ENCODE measurements around the gene PLEK2. TPM values are rescaled to one million over a fixed set of nuclear protein-coding genes. Genes with fewer than 3 reads are reported as not detected.

Gene PLEK2
- total RNA-seq, 1 donor from 2014 or later, result not detected

DNA sequence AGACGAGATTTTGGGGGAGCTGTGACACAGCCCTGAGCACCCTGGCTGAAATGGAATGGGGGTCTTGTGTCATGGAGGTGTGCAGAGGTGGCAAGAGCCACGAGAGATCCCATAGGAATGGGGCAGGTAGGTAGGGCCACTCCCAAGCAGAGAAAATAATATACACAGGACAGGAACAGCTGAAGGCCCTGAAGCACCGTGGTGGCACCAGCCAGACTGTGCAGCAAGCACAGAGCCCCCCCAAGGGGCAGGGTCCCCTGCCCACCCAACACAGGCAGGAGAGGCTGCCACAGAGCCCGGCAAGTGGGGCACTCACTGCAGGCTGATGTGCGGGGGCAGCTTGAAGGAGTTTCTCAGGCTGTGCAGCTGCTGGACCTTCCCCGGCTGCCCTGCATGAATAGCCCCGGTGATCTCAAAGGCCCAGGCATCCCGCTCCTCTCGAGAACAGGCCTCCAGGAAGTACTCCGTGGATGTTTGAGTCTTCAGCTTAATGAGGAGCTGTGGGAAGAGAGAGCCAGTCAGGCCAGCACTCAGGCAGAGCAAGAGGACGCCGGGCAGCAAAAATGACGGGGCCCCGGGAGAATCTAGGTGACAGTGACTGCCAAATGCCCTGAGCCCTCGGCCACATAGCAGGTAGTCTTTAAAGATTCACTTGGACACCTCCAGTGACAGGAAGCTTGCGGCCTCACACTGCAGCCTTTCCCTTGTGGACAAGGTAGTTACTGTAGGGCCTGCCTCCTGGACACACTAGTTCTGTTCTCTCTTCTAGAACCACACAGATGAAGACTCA, 16.7 kb downstream of the PLEK2 start:
- no peaks in the 10 kb centered on the region for H4K20me1 ChIP-seq (ENCODE audit: low read depth)
- no peak overlapping the region for H3K9ac ChIP-seq
- H3K4me3 Mint-ChIP-seq, result no peak overlapping the region
- H3K4me3 ChIP-seq, result no peak overlapping the region
- H2AFZ ChIP-seq (replicated peaks), result peak overlapping the region; percentile 50
- H3K9me3 Mint-ChIP-seq, result no peaks in the 10 kb centered on the region
- no peaks in the 10 kb centered on the region for H3K36me3 ChIP-seq
- no peak overlapping the region for H3K27ac ChIP-seq
- H3K4me1 ChIP-seq, result no peaks in the 10 kb centered on the region
- H3K27ac Mint-ChIP-seq, result peak overlapping the region; percentile 10
- H3K4me2 ChIP-seq, result no peak overlapping the region
- H3K4me1 Mint-ChIP-seq, result peaks cover 9% of the 10 kb centered on the region
- no peaks in the 10 kb centered on the region for H3F3A ChIP-seq (ENCODE audit: low read depth)
- TF ChIP-seq EZH2phosphoT487 (IDR thresholded peaks at IDR 0.05) (no peak), EZH2 (IDR thresholded peaks at IDR 0.05) (no peak)
- peaks cover 14% of the 10 kb centered on the region for H3K27me3 Mint-ChIP-seq (ENCODE audit: insufficient read depth, low read depth)
- H3K36me3 Mint-ChIP-seq, result no peaks in the 10 kb centered on the region
- no peak for DNase-seq (ENCODE audit: low spot score)
- H3K27me3 ChIP-seq, result no peaks in the 10 kb centered on the region
- H3K79me2 ChIP-seq (ENCODE audit: low read depth), result no peaks in the 10 kb centered on the region
- H3K9me3 ChIP-seq (ENCODE audit: low read depth), result no peaks in the 10 kb centered on the region

DNA sequence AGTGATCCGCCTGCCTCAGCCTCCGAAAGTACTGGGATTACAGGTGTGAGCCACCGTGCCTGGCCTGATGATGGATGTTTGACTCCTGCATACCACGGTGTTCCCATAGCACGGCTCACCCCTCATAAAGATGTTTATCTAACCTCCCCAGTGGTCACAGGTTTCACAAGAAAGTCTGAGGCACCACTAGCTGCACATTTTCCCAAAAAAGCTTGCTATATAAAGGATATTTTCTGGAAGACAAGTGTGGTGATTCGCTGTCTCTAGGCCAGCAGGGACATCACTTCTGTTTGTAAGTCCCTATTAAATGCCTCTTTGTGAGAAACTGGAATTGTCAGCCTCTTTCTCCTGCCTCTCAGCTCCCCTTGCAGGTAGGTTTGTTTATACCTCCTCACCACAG, 18.3 kb downstream of the PLEK2 start:
- H4K20me1 ChIP-seq (ENCODE audit: low read depth), result no peaks in the 10 kb centered on the region
- no peaks in the 10 kb centered on the region for H3K36me3 Mint-ChIP-seq
- H3K9ac ChIP-seq, result no peak overlapping the region
- no peaks in the 10 kb centered on the region for H3K27me3 ChIP-seq
- H3K36me3 ChIP-seq, result no peaks in the 10 kb centered on the region
- no peak for TF ChIP-seq EZH2 (IDR thresholded peaks at IDR 0.05)
- TF ChIP-seq EZH2phosphoT487 (IDR thresholded peaks at IDR 0.05), result no peak
- TF ChIP-seq, protein P1, sequence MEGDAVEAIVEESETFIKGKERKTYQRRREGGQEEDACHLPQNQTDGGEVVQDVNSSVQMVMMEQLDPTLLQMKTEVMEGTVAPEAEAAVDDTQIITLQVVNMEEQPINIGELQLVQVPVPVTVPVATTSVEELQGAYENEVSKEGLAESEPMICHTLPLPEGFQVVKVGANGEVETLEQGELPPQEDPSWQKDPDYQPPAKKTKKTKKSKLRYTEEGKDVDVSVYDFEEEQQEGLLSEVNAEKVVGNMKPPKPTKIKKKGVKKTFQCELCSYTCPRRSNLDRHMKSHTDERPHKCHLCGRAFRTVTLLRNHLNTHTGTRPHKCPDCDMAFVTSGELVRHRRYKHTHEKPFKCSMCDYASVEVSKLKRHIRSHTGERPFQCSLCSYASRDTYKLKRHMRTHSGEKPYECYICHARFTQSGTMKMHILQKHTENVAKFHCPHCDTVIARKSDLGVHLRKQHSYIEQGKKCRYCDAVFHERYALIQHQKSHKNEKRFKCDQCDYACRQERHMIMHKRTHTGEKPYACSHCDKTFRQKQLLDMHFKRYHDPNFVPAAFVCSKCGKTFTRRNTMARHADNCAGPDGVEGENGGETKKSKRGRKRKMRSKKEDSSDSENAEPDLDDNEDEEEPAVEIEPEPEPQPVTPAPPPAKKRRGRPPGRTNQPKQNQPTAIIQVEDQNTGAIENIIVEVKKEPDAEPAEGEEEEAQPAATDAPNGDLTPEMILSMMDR (IDR thresholded peaks at IDR 0.05), result no peak
- H3F3A ChIP-seq (ENCODE audit: low read depth), result no peaks in the 10 kb centered on the region
- peaks cover 9% of the 10 kb centered on the region for H3K4me1 Mint-ChIP-seq
- no peak overlapping the region for H3K4me3 Mint-ChIP-seq
- H3K4me2 ChIP-seq, result no peak overlapping the region
- H3K4me1 ChIP-seq, result no peaks in the 10 kb centered on the region
- H3K9me3 ChIP-seq (ENCODE audit: low read depth), result no peaks in the 10 kb centered on the region
- H3K27ac ChIP-seq, result no peak overlapping the region
- no peaks in the 10 kb centered on the region for H3K9me3 Mint-ChIP-seq
- H3K27me3 Mint-ChIP-seq (ENCODE audit: insufficient read depth, low read depth), result peaks cover 12% of the 10 kb centered on the region
- no peaks in the 10 kb centered on the region for H3K79me2 ChIP-seq (ENCODE audit: low read depth)
- no peak overlapping the region for H3K27ac Mint-ChIP-seq
- no peak overlapping the region for H2AFZ ChIP-seq (replicated peaks)
- DNase-seq (ENCODE audit: low spot score), result no peak
- H3K4me3 ChIP-seq, result no peak overlapping the region

DNA sequence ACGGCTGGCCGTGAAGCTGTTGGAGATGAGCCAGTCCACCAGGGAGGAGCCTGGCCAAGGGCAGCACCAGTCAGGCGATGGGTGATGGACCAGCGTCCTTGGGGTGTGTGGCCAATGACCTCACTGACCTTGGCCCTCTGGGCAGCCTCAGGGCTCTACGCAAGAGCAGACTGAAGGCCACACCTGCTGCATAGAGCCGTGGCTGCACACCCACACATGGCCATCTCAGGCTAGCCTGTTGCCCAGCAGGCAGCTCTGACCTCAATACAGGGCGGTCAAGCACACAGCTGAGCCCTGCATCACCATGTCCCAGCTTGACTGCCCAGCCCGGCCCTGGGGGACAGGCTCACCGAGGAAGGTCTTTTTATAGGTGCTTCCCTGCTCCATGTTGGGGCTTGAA, 19.2 kb downstream of the PLEK2 start:
- H3K79me2 ChIP-seq (ENCODE audit: low read depth), result no peaks in the 10 kb centered on the region
- TF ChIP-seq EZH2phosphoT487 (IDR thresholded peaks at IDR 0.05) (no peak), EZH2 (IDR thresholded peaks at IDR 0.05) (no peak)
- TF ChIP-seq, protein P1 (IDR thresholded peaks at IDR 0.05), result no peak
- Mint-ChIP-seq H3K27ac (no peak overlapping the region), H3K4me1 (peaks cover 9% of the 10 kb centered on the region), H3K36me3 (no peaks in the 10 kb centered on the region), H3K9me3 (no peaks in the 10 kb centered on the region), H3K27me3 (ENCODE audit: insufficient read depth, low read depth) (peaks cover 12% of the 10 kb centered on the region), H3K4me3 (no peak overlapping the region)
- H3K27ac ChIP-seq, result no peak overlapping the region
- no peaks in the 10 kb centered on the region for H3F3A ChIP-seq (ENCODE audit: low read depth)
- no peak overlapping the region for H3K4me3 ChIP-seq
- H3K36me3 ChIP-seq, result no peaks in the 10 kb centered on the region
- no peak overlapping the region for H3K9ac ChIP-seq
- H3K27me3 ChIP-seq, result no peaks in the 10 kb centered on the region
- H4K20me1 ChIP-seq (ENCODE audit: low read depth), result no peaks in the 10 kb centered on the region
- H3K4me2 ChIP-seq, result no peak overlapping the region
- no peaks in the 10 kb centered on the region for H3K4me1 ChIP-seq
- no peaks in the 10 kb centered on the region for H3K9me3 ChIP-seq (ENCODE audit: low read depth)
- no peak overlapping the region for H2AFZ ChIP-seq (replicated peaks)
- DNase-seq (ENCODE audit: low spot score), result no peak

DNA sequence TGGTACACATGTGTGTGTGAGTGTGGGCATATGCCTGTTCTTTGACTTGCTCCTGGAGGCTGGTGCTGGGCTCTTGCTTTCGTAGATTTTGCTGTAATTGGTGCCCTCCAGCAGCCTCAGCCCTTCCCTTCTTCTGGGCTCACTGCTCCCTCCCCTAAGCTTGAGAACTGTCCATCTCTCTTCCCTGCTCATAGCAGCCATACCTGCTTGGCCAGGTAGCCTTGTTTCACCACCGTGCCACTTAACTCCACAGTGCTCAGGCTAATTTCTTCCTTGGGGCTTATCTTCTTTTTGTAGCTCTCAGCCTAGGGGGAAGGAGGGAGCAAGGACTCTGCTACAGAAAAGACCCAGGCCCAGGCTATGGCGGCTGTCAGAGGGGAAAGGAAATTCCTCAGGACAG, 19.8 kb downstream of the PLEK2 start:
- Histone ChIP-seq H3K4me3 (no peak overlapping the region), H3K27me3 (no peaks in the 10 kb centered on the region), H3K9ac (no peak overlapping the region), H3F3A (ENCODE audit: low read depth) (no peaks in the 10 kb centered on the region), H3K9me3 (ENCODE audit: low read depth) (no peaks in the 10 kb centered on the region), H2AFZ (replicated peaks) (no peak overlapping the region), H3K4me1 (no peaks in the 10 kb centered on the region), H3K27ac (no peak overlapping the region), H3K36me3 (no peaks in the 10 kb centered on the region), H4K20me1 (ENCODE audit: low read depth) (no peaks in the 10 kb centered on the region), H3K79me2 (ENCODE audit: low read depth) (no peaks in the 10 kb centered on the region), H3K4me2 (no peak overlapping the region)
- H3K4me3 Mint-ChIP-seq, result no peak overlapping the region
- no peak overlapping the region for H3K27ac Mint-ChIP-seq
- H3K4me1 Mint-ChIP-seq, result peaks cover 9% of the 10 kb centered on the region
- TF ChIP-seq, protein P1 (IDR thresholded peaks at IDR 0.05), result no peak
- no peak for TF ChIP-seq EZH2phosphoT487 (IDR thresholded peaks at IDR 0.05)
- no peak for TF ChIP-seq EZH2 (IDR thresholded peaks at IDR 0.05)
- DNase-seq (ENCODE audit: low spot score), result no peak
- peaks cover 10% of the 10 kb centered on the region for H3K27me3 Mint-ChIP-seq (ENCODE audit: insufficient read depth, low read depth)
- H3K36me3 Mint-ChIP-seq, result no peaks in the 10 kb centered on the region
- no peaks in the 10 kb centered on the region for H3K9me3 Mint-ChIP-seq
